ENCODE data around the gene PIGU. TPM values are rescaled to one million over a fixed set of nuclear protein-coding genes. Genes with fewer than 3 reads are reported as not detected.

Gene PIGU
- total and polyA plus RNA-seq, 7 experiments from 2014 or later: 8.6 to 34.5 (median 16.7) TPM

- Mint-ChIP-seq H3K27ac (no peak overlapping the region), H3K36me3 (peaks cover under 1 to 20% (median 7%) of the 10 kb centered on the region in 5 donors), H3K9me3 (no peaks in the 10 kb centered on the region), H3K27me3 (no peaks in the 10 kb centered on the region), H3K4me3 (no peak overlapping the region), H3K4me1 (peaks cover 0 to 9% (median 1%) of the 10 kb centered on the region in 7 donors)
- no peaks in the 10 kb centered on the region for H3K4me1 ChIP-seq (ENCODE audit: control insufficient read depth in 2 of 2, insufficient read depth in 2 of 2, low read length in 2 of 2)
- no peaks in the 10 kb centered on the region for H3K9me3 ChIP-seq (ENCODE audit: control insufficient read depth in 2 of 3, low read length in 3 of 3)
- ATAC-seq: no peak
- H3K4me3 ChIP-seq (ENCODE audit: low read length): no peak overlapping the region
- ChIA-PET CTCF (interaction anchor here (0.5 kb wide), 1 partner anchor 30 kb away, joined by 4 read pairs; no protein-coding TSS in a partner anchor), POLR2A (no interaction called here)
- no peaks in the 10 kb centered on the region for H3K27me3 ChIP-seq (ENCODE audit: control insufficient read depth in 2 of 2, insufficient read depth in 2 of 2, low read length in 2 of 2)
- intact Hi-C loops (cut with micrococcal nuclease): no loop called here
- H3K27ac ChIP-seq (ENCODE audit: low read depth, low read length): no peak overlapping the region
- peaks cover 0 to 53% (median 3%) of the 10 kb centered on the region in 3 experiments for H3K36me3 ChIP-seq (ENCODE audit: control insufficient read depth in 2 of 3, insufficient read depth in 3 of 3, low read length in 3 of 3)
- no peak for DNase-seq
Observed at GRCh38 chr20:34586488-34587163, 90.3 kb downstream of the PIGU start.

GRCh38 chr20:34585019-34585418, 91.9 kb downstream of the PIGU start:
- H3K4me3 ChIP-seq (ENCODE audit: low read length): no peak overlapping the region
- no peak for DNase-seq
- Mint-ChIP-seq H3K27me3 (no peaks in the 10 kb centered on the region), H3K4me1 (peaks cover 8 to 25% (median 14%) of the 10 kb centered on the region in 7 donors), H3K4me3 (no peak overlapping the region), H3K36me3 (peaks cover 4 to 26% (median 20%) of the 10 kb centered on the region in 5 donors), H3K27ac (peak overlapping the region in 1 of 9 donors; percentile 7), H3K9me3 (no peaks in the 10 kb centered on the region)
- ChIA-PET POLR2A (no interaction called here), CTCF (no interaction called here)
- peaks cover 0 to 69% (median 3%) of the 10 kb centered on the region in 3 experiments for H3K36me3 ChIP-seq (ENCODE audit: control insufficient read depth in 2 of 3, insufficient read depth in 3 of 3, low read length in 3 of 3)
- no peak for ATAC-seq
- peaks cover 7 to 8% of the 10 kb centered on the region in 2 donors for H3K4me1 ChIP-seq (ENCODE audit: control insufficient read depth in 2 of 2, insufficient read depth in 2 of 2, low read length in 2 of 2)
- no peaks in the 10 kb centered on the region for H3K9me3 ChIP-seq (ENCODE audit: control insufficient read depth in 2 of 3, low read length in 3 of 3)
- H3K27ac ChIP-seq (ENCODE audit: low read depth, low read length): no peak overlapping the region
- no peaks in the 10 kb centered on the region for H3K27me3 ChIP-seq (ENCODE audit: control insufficient read depth in 2 of 2, insufficient read depth in 2 of 2, low read length in 2 of 2)
- intact Hi-C loops (cut with micrococcal nuclease): no loop called here

GRCh38 chr20:34583544-34583943, 93.3 kb downstream of the PIGU start:
- no peak overlapping the region for H3K4me3 Mint-ChIP-seq
- Histone ChIP-seq H3K4me1 (ENCODE audit: control insufficient read depth in 2 of 2, insufficient read depth in 2 of 2, low read length in 2 of 2) (peaks cover 10 to 11% of the 10 kb centered on the region in 2 donors), H3K27ac (ENCODE audit: low read depth, low read length) (no peak overlapping the region), H3K36me3 (ENCODE audit: control insufficient read depth in 2 of 3, insufficient read depth in 3 of 3, low read length in 3 of 3) (peaks cover 0 to 82% (median 3%) of the 10 kb centered on the region in 3 experiments), H3K27me3 (ENCODE audit: control insufficient read depth in 2 of 2, insufficient read depth in 2 of 2, low read length in 2 of 2) (no peaks in the 10 kb centered on the region), H3K4me3 (ENCODE audit: low read length) (no peak overlapping the region), H3K9me3 (ENCODE audit: control insufficient read depth in 2 of 3, low read length in 3 of 3) (no peaks in the 10 kb centered on the region)
- DNase-seq: no peak
- ChIA-PET CTCF (interaction anchor here (0.6 kb wide), 1 partner anchor 36 kb away, joined by 3 read pairs; no protein-coding TSS in a partner anchor), POLR2A (no interaction called here)
- no peak overlapping the region for H3K27ac Mint-ChIP-seq
- peaks cover 4 to 32% (median 14%) of the 10 kb centered on the region in 5 donors for H3K36me3 Mint-ChIP-seq
- H3K9me3 Mint-ChIP-seq: no peaks in the 10 kb centered on the region
- intact Hi-C loops (cut with micrococcal nuclease): no loop called here
- H3K27me3 Mint-ChIP-seq: no peaks in the 10 kb centered on the region
- ATAC-seq: no peak
- H3K4me1 Mint-ChIP-seq: peaks cover 9 to 35% (median 17%) of the 10 kb centered on the region in 7 donors

GRCh38 chr20:34582911-34583310, 94.0 kb downstream of the PIGU start:
- Histone ChIP-seq H3K27ac (ENCODE audit: low read depth, low read length) (no peak overlapping the region), H3K27me3 (ENCODE audit: control insufficient read depth in 2 of 2, insufficient read depth in 2 of 2, low read length in 2 of 2) (no peaks in the 10 kb centered on the region), H3K9me3 (ENCODE audit: control insufficient read depth in 2 of 3, low read length in 3 of 3) (no peaks in the 10 kb centered on the region), H3K4me3 (ENCODE audit: low read length) (no peak overlapping the region), H3K4me1 (ENCODE audit: control insufficient read depth in 2 of 2, insufficient read depth in 2 of 2, low read length in 2 of 2) (peaks cover 10 to 11% of the 10 kb centered on the region in 2 donors), H3K36me3 (ENCODE audit: control insufficient read depth in 2 of 3, insufficient read depth in 3 of 3, low read length in 3 of 3) (peaks cover 0 to 79% (median 3%) of the 10 kb centered on the region in 3 experiments)
- ATAC-seq (no peak), DNase-seq (no peak)
- Mint-ChIP-seq H3K4me3 (no peak overlapping the region), H3K9me3 (no peaks in the 10 kb centered on the region), H3K4me1 (peaks cover 9 to 38% (median 17%) of the 10 kb centered on the region in 7 donors), H3K27ac (peak overlapping the region in 2 of 9 donors; percentile 46 to 62), H3K27me3 (no peaks in the 10 kb centered on the region), H3K36me3 (peaks cover 4 to 36% (median 14%) of the 10 kb centered on the region in 5 donors)
- POLR2A ChIA-PET: interaction anchor here (0.5 kb wide), 1 partner anchor 298 kb away, joined by 3 read pairs; no protein-coding TSS in a partner anchor
- CTCF ChIA-PET: interaction anchor here (0.6 kb wide), 1 partner anchor 271 kb away, joined by 3 read pairs; no protein-coding TSS in a partner anchor
- intact Hi-C loops (cut with micrococcal nuclease): no loop called here

- DNase-seq: no peak
- Mint-ChIP-seq H3K9me3 (no peaks in the 10 kb centered on the region), H3K27ac (peak overlapping the region in 6 of 9 donors; percentile 5 to 91 (median 54))
Observed at GRCh38 chr20:34582221-34582620, 94.7 kb downstream of the PIGU start.

GRCh38 chr20:34581341-34582184, 95.3 kb downstream of the PIGU start:
- ChIA-PET POLR2A (no interaction called here), CTCF (no interaction called here)
- Mint-ChIP-seq H3K9me3 (no peaks in the 10 kb centered on the region), H3K4me3 (peak overlapping the region in 1 of 10 donors; percentile 24), H3K27ac (peak overlapping the region; percentile 2 to 91 (median 48)), H3K4me1 (peaks cover 9 to 38% (median 17%) of the 10 kb centered on the region in 7 donors), H3K36me3 (peaks cover 0 to 32% (median 13%) of the 10 kb centered on the region in 5 donors), H3K27me3 (no peaks in the 10 kb centered on the region)
- peak in 1 of 9 donors; percentile 53 for DNase-seq
- ATAC-seq: no peak
- H3K36me3 ChIP-seq (ENCODE audit: control insufficient read depth in 2 of 3, insufficient read depth in 3 of 3, low read length in 3 of 3): peaks cover 0 to 70% (median 0%) of the 10 kb centered on the region in 3 experiments
- no peak overlapping the region for H3K4me3 ChIP-seq (ENCODE audit: low read length)
- no peak overlapping the region for H3K27ac ChIP-seq (ENCODE audit: low read depth, low read length)
- intact Hi-C loops (cut with micrococcal nuclease): loop anchor here in 1 of 2 donors (2.0 kb wide), 1 partner anchor 23 kb away; the partner anchor contains the start of gene MAP1LC3A
- H3K9me3 ChIP-seq (ENCODE audit: control insufficient read depth in 2 of 3, low read length in 3 of 3): no peaks in the 10 kb centered on the region
- no peaks in the 10 kb centered on the region for H3K27me3 ChIP-seq (ENCODE audit: control insufficient read depth in 2 of 2, insufficient read depth in 2 of 2, low read length in 2 of 2)
- H3K4me1 ChIP-seq (ENCODE audit: control insufficient read depth in 2 of 2, insufficient read depth in 2 of 2, low read length in 2 of 2): peaks cover 10 to 11% of the 10 kb centered on the region in 2 donors

More at GRCh38 chr20:34582221-34582620, 94.7 kb downstream of the PIGU start:
- H3K4me1 Mint-ChIP-seq: peaks cover 9 to 38% (median 17%) of the 10 kb centered on the region in 7 donors
- no peak for ATAC-seq
- ChIA-PET CTCF (no interaction called here), POLR2A (no interaction called here)
- Histone ChIP-seq H3K27ac (ENCODE audit: low read depth, low read length) (no peak overlapping the region), H3K9me3 (ENCODE audit: control insufficient read depth in 2 of 3, low read length in 3 of 3) (no peaks in the 10 kb centered on the region), H3K4me1 (ENCODE audit: control insufficient read depth in 2 of 2, insufficient read depth in 2 of 2, low read length in 2 of 2) (peaks cover 10 to 11% of the 10 kb centered on the region in 2 donors), H3K4me3 (ENCODE audit: low read length) (no peak overlapping the region), H3K36me3 (ENCODE audit: control insufficient read depth in 2 of 3, insufficient read depth in 3 of 3, low read length in 3 of 3) (peaks cover 0 to 73% (median under 1%) of the 10 kb centered on the region in 3 experiments), H3K27me3 (ENCODE audit: control insufficient read depth in 2 of 2, insufficient read depth in 2 of 2, low read length in 2 of 2) (no peaks in the 10 kb centered on the region)
- intact Hi-C loops (cut with micrococcal nuclease): no loop called here
- no peaks in the 10 kb centered on the region for H3K27me3 Mint-ChIP-seq
- peaks cover 0 to 33% (median 13%) of the 10 kb centered on the region in 5 donors for H3K36me3 Mint-ChIP-seq
- H3K4me3 Mint-ChIP-seq: no peak overlapping the region
